Measurements from ENCODE around the gene LIMS4.
"Not testable (repeated sequence)": the region's sequence is repeated elsewhere in the genome, so short reads cannot be mapped to it uniquely, and the experiment has no call there.

DNA sequence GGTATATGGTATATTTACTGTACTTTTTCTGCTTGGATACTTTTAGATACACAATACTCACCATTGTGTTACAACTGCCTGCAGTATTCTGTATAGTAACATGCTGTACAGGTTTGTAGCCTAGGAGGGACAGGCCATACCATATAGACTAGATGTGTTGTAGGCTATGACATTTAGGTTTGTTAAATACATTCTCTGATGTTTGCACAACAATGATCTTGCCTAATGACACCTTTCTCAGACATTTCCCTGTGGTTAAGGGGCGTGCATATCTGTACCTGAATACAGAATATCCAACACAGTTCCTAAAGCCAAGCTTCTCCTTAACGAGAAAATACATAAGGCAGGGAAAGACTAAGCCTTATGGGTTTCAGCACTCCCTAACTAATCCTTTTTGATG, 10.2 kb downstream of the LIMS4 start:
- not testable (repeated sequence) for TF ChIP-seq POLR2A (IDR thresholded peaks at IDR 0.05)
- TF ChIP-seq, protein P1, sequence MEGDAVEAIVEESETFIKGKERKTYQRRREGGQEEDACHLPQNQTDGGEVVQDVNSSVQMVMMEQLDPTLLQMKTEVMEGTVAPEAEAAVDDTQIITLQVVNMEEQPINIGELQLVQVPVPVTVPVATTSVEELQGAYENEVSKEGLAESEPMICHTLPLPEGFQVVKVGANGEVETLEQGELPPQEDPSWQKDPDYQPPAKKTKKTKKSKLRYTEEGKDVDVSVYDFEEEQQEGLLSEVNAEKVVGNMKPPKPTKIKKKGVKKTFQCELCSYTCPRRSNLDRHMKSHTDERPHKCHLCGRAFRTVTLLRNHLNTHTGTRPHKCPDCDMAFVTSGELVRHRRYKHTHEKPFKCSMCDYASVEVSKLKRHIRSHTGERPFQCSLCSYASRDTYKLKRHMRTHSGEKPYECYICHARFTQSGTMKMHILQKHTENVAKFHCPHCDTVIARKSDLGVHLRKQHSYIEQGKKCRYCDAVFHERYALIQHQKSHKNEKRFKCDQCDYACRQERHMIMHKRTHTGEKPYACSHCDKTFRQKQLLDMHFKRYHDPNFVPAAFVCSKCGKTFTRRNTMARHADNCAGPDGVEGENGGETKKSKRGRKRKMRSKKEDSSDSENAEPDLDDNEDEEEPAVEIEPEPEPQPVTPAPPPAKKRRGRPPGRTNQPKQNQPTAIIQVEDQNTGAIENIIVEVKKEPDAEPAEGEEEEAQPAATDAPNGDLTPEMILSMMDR (IDR thresholded peaks at IDR 0.05): not testable (repeated sequence)

All from gastroesophageal sphincter (tissue), 3 donors.